ENCODE data around the gene TMCC1. TPM values are rescaled to one million over a fixed set of nuclear protein-coding genes. Genes with fewer than 3 reads are reported as not detected.

Gene TMCC1
- total and polyA plus RNA-seq, 3 donors from 2014 or later: 46.0 to 119 (median 60.4) TPM

DNA sequence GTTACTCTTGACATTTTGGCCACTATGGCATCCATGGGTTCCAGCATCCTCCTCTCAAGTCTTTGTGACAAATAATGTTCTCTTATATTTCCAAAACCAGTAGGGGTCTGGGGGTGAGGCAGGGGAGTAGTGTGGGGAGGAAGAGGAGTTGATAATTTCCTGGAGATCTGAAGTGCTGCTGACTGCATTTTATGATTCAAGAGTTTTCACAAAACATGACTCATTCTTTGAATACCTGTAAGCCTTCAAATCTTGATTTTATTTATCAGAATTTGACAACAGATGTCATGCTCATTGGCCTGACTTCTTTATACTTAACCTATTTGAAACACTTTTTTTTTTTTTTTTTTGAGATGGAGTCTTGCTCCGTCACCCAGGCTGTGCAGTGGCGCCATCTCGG, 188.2 kb downstream of the TMCC1 start:
- TF ChIP-seq, protein P1, sequence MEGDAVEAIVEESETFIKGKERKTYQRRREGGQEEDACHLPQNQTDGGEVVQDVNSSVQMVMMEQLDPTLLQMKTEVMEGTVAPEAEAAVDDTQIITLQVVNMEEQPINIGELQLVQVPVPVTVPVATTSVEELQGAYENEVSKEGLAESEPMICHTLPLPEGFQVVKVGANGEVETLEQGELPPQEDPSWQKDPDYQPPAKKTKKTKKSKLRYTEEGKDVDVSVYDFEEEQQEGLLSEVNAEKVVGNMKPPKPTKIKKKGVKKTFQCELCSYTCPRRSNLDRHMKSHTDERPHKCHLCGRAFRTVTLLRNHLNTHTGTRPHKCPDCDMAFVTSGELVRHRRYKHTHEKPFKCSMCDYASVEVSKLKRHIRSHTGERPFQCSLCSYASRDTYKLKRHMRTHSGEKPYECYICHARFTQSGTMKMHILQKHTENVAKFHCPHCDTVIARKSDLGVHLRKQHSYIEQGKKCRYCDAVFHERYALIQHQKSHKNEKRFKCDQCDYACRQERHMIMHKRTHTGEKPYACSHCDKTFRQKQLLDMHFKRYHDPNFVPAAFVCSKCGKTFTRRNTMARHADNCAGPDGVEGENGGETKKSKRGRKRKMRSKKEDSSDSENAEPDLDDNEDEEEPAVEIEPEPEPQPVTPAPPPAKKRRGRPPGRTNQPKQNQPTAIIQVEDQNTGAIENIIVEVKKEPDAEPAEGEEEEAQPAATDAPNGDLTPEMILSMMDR (IDR thresholded peaks at IDR 0.05): no peak
- TF ChIP-seq POLR2A (IDR thresholded peaks at IDR 0.05): no peak
- WGBS, 2 donors: 100% methylated on average over 3 of the region's 3 CpGs
- Histone ChIP-seq H3K36me3 (ENCODE audit: low read depth, missing control alignments) (no peaks in the 10 kb centered on the region), H3K27ac (no peak overlapping the region), H3K9me3 (no peaks in the 10 kb centered on the region), H3K4me3 (no peak overlapping the region), H3K27me3 (no peaks in the 10 kb centered on the region), H3K4me1 (peaks cover 3% of the 10 kb centered on the region)
- intact Hi-C loops (cut with DNase I; ENCODE audit: low total_unique reads): no loop called here
- no peak for DNase-seq

DNA sequence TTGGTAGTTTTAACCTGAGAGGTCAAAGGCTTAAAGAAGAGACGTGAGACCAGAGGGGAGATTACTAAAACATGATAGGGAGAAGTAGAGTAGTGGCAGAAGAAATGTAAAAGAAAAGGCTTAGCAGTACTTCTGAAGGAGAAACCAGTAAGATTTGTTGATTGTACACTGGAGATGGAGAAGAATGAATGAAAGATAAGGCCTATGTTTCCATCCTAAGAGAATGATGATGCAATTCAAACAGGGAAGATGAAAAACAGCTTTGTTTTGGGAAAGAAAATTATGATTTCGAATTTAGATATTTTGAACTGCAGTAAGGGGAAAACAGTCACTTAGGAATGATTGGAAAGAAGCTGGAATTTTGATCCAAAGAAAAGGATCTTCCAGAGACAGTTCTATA, 189.6 kb downstream of the TMCC1 start:
- no peaks in the 10 kb centered on the region for H3K9me3 ChIP-seq
- intact Hi-C loops (cut with DNase I; ENCODE audit: low total_unique reads): no loop called here
- no peak for DNase-seq
- TF ChIP-seq, protein P1 (IDR thresholded peaks at IDR 0.05): no peak
- TF ChIP-seq POLR2A (IDR thresholded peaks at IDR 0.05): no peak
- H3K4me3 ChIP-seq: no peak overlapping the region
- no peaks in the 10 kb centered on the region for H3K36me3 ChIP-seq (ENCODE audit: low read depth, missing control alignments)
- no peak overlapping the region for H3K27ac ChIP-seq
- H3K27me3 ChIP-seq: no peaks in the 10 kb centered on the region
- 78 to 81% methylated on average over 2 of the region's 2 CpGs for WGBS, 2 donors
- peaks cover 3% of the 10 kb centered on the region for H3K4me1 ChIP-seq

DNA sequence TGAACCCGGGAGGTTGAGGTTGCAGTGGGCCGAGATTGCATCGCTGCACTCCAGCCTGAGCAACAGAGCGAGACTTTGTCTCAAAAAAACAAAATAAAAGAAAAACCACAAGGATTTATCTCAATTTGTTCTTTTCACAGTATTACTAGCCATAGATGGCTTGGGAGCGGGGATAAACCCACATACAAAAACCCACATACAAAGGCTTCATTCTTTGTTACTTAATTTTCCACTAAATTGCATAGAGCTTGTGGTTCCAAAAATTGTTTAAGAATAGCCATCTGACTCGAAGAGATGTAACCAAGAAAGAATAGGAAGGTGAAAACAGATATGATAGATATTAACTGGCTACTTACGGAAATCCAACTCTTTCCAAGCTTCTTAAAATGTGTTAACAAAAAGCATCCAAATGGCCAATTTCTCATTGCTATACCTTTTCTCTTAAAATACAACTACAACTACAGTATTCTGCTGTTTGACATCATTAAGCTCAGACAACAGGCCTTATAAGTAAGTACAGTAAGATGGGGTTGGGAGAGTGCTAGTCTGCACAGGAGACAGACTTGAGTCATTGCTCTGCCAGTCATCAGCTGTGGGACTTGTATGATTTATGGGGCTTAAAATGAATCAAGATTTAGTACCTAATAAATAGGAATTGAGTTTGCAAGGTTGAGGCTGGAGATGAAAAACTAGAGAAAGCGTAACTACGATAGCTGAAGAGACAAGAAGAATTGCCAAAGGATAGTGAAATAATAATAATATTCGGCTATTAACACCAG, 190.4 kb downstream of the TMCC1 start:
- Histone ChIP-seq H3K4me1 (peaks cover 3% of the 10 kb centered on the region), H3K27me3 (no peaks in the 10 kb centered on the region), H3K27ac (no peak overlapping the region), H3K4me3 (no peak overlapping the region), H3K9me3 (no peaks in the 10 kb centered on the region), H3K36me3 (ENCODE audit: low read depth, missing control alignments) (no peaks in the 10 kb centered on the region)
- 93 to 95% methylated on average over 10 of the region's 10 CpGs for WGBS, 2 donors
- TF ChIP-seq, protein P1 (IDR thresholded peaks at IDR 0.05): no peak
- no peak for TF ChIP-seq POLR2A (IDR thresholded peaks at IDR 0.05)
- intact Hi-C loops (cut with DNase I; ENCODE audit: low total_unique reads): no loop called here
- no peak for DNase-seq

DNA sequence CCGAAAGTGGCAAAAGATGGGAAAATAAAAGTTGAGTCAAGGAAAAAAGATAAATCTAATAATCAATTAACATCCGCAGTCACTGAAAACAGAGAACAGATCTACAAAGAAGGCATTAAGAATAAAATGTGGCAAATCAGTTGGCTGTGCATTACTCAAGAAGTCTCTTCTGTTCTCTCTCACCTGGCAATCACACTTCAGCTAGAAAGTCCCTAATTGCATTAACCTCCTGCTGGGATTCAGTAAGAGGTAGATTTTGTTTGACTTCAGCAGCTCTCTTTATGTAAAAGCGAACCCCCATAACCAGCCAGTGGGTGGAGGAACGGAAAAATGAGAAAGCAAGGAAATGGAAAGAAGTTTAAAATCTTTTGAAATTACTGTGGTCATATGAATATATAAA, 192.3 kb downstream of the TMCC1 start:
- no peak for DNase-seq
- intact Hi-C loops (cut with DNase I; ENCODE audit: low total_unique reads): no loop called here
- H3K36me3 ChIP-seq (ENCODE audit: low read depth, missing control alignments): no peaks in the 10 kb centered on the region
- 87 to 91% methylated on average over 4 of the region's 4 CpGs for WGBS, 2 donors
- no peaks in the 10 kb centered on the region for H3K27me3 ChIP-seq
- no peak for TF ChIP-seq POLR2A (IDR thresholded peaks at IDR 0.05)
- TF ChIP-seq, protein P1 (IDR thresholded peaks at IDR 0.05): no peak
- no peaks in the 10 kb centered on the region for H3K4me1 ChIP-seq
- no peaks in the 10 kb centered on the region for H3K9me3 ChIP-seq
- H3K4me3 ChIP-seq: no peak overlapping the region
- no peak overlapping the region for H3K27ac ChIP-seq

DNA sequence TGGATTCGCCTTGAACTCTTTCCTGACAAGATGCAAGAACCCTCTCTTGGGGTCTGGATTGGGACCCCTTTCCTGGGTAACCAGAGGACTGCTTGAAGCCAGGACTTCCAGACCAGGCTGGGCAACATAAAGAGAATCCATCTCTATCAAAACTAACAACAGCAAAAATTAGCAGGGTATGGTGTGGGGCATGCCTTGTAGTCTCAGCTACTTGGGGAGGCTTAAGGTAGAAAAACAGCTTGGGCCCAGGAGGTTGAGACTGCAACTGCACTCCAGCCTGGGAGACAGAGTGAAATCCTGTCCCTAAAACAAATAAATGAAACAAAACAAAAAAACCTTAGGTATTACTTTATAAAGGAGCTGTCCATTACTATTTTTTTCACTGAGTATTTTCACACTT, 193.9 kb downstream of the TMCC1 start:
- 95 to 98% methylated on average over 1 of the region's 1 CpG for WGBS, 2 donors
- Histone ChIP-seq H3K27ac (no peak overlapping the region), H3K4me1 (no peaks in the 10 kb centered on the region), H3K36me3 (ENCODE audit: low read depth, missing control alignments) (no peaks in the 10 kb centered on the region), H3K27me3 (no peaks in the 10 kb centered on the region), H3K9me3 (no peaks in the 10 kb centered on the region), H3K4me3 (no peak overlapping the region)
- no peak for DNase-seq
- intact Hi-C loops (cut with DNase I; ENCODE audit: low total_unique reads): no loop called here
- TF ChIP-seq, protein P1 (IDR thresholded peaks at IDR 0.05): no peak
